GM13976 (cell line): ENCODE results near the gene DNM2.

Experiments used
- DNase-seq: peaks from one replicate; pipeline ENCODE4 v3.0.0; 2012; ENCODE audit warnings: low spot score
- in situ Hi-C: fragments of 300-500 bp; cut with MboI; formaldehyde crosslinking; loops from one replicate; pipeline ENCODE4 v1.12.0; 2022; ENCODE audit warnings: low sequenced_read_pairs, mixed read lengths, inconsistent platforms; ENCODE audit not compliant: unreplicated experiment
- TF ChIP-seq, protein P1 (sequence below): IDR thresholded peaks from 2 replicates; pipeline ENCODE4 v1.5.1; 2012; ENCODE audit warnings: borderline replicate concordance, mild to moderate bottlenecking; ENCODE audit not compliant: insufficient read depth; ENCODE audit errors: extremely low read depth, missing control alignments, control extremely low read depth

DNM2 gene

DNA sequence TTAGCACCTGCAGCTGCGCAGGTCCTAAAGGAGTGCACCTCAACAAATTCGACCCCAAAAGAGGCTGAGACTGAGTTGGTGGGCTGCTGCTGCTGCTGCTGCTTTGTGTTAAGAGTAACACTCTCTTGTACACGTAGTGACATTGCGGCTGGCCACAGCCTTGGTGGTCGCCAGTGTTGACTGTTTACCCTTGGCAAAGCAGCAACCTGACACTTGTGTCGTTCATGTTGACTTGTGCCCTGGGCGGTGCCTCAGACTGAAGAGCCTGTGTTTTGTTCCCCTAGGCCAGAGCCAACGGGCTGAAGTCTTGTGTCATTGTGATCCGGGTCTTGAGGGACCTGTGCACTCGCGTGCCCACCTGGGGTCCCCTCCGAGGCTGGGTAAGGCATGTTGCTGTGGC lies 39.1 kb upstream of the DNM2 start:
- in situ Hi-C loops = no loop called here
- TF ChIP-seq, protein P1, sequence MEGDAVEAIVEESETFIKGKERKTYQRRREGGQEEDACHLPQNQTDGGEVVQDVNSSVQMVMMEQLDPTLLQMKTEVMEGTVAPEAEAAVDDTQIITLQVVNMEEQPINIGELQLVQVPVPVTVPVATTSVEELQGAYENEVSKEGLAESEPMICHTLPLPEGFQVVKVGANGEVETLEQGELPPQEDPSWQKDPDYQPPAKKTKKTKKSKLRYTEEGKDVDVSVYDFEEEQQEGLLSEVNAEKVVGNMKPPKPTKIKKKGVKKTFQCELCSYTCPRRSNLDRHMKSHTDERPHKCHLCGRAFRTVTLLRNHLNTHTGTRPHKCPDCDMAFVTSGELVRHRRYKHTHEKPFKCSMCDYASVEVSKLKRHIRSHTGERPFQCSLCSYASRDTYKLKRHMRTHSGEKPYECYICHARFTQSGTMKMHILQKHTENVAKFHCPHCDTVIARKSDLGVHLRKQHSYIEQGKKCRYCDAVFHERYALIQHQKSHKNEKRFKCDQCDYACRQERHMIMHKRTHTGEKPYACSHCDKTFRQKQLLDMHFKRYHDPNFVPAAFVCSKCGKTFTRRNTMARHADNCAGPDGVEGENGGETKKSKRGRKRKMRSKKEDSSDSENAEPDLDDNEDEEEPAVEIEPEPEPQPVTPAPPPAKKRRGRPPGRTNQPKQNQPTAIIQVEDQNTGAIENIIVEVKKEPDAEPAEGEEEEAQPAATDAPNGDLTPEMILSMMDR = no peak
- no peak for DNase-seq

DNA sequence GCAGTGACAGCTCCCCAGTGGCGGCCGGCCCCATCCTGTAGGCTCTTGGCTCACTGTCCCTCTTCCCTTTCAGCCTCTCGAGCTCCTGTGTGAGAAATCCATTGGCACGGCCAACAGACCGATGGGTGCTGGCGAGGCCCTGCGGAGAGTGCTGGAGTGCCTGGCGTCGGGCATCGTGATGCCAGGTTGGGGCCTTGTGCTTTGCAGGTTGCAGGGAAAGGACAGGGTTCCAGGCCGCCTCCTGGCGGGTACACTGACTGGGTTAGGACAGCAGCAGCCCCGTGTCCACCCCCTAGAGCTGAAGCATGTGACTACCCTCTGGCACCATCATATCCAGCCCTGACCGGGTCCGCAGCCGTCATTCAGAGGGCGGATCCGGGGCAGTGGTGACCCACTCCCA lies 38.1 kb upstream of the DNM2 start:
- in situ Hi-C loops = no loop called here
- TF ChIP-seq, protein P1 = no peak
- no peak for DNase-seq

DNA sequence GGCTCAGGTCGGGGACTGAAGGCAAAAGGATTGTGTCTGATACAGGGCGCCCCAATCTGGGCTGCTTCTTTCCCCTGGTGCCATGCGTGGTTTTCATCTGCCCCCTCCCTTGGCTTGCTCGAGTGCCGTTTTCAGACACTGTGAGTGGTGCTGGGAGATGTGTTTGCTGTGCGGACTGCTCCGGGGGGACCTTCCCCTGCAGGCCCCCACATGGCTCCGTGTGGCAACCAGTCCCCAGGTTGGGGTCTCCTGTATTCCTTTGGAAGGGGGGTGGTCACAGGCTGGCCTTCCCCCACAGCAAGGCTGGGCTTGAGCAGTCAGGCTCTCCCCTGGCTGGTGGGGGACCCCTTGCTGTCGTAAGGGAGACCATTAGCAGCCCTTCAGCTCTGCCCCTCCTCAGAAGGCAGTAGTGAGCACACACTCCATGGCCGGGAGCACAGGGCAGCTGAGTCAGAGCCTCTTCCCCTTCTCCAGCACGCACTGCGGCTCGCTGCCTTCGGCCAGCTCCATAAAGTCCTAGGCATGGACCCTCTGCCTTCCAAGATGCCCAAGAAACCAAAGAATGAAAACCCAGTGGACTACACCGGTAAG lies 37.2 kb upstream of the DNM2 start:
- in situ Hi-C loops = no loop called here
- TF ChIP-seq, protein P1 = no peak
- no peak for DNase-seq

DNA sequence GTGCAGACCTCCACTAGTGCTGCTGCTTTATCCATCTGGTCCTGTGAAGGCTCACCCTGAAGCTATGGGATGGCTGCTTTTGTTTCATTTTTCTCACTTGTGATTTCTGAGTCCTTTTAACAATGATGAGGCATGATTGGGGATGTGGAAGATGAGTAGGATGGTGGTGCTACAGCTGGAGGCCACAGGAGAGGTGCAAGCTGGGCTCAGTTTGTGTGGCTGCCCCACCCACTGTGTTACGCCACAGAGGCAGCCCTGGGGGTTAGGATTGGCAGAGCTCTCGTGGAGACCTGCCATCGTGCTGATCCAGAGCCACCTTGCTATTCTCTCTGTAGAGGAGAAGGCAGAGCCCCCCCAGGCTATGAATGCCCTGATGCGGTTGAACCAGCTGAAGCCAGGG lies 36.2 kb upstream of the DNM2 start:
- in situ Hi-C loops = no loop called here
- TF ChIP-seq, protein P1 = no peak
- DNase-seq = no peak

DNA sequence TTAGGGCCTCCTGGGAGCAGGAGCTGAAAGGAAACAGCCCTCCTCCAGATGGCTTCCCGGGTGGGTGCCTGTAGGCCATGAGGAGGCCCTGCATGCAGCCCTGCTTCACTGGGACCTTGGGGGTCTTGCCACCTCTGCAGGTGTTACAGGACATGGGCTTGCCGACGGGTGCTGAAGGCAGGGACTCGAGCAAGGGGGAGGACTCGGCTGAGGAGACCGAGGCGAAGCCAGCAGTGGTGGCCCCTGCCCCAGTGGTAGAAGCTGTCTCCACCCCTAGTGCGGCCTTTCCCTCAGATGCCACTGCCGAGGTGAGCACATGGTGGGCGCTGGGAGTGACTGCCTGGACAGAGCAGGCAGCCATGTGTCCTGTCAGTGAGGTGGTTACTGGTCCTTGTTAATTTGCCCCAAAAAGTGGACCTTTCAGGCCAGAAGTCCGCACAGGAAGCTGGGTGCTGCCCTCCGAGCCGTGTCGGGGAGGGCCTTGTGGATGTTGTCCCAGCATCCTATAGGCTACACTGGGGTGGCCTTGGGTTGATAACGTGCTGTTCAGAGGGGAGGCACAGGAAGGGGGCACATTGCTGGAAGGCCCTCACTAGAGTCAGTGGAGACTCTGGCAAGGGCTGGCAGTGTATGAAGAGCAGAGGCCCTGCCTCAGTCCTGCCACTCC lies 35.3 kb upstream of the DNM2 start:
- DNase-seq = no peak
- in situ Hi-C loops = no loop called here
- TF ChIP-seq, protein P1 = no peak

DNA sequence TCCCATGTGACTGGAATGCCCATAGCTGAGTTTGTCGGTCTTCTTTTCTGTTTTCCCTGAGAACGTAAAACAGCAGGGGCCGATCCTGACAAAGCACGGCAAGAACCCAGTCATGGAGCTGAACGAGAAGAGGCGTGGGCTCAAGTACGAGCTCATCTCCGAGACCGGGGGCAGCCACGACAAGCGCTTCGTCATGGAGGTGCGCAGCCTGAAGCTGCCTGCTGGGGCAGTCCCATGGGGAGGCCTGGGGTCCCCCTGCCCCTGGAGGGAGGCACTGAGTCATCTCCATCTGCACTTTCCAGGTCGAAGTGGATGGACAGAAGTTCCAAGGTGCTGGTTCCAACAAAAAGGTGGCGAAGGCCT lies 34.8 kb upstream of the DNM2 start:
- DNase-seq = no peak
- TF ChIP-seq, protein P1 = no peak
- in situ Hi-C loops = no loop called here
